Neural progenitor cell (in vitro differentiated cells): Measurements from ENCODE around the gene SAMD3. TPM values are rescaled to one million over a fixed set of nuclear protein-coding genes. Genes with fewer than 3 reads are reported as not detected.

Source experiments
- DNase-seq: peaks from one replicate; pipeline ENCODE4 v3.0.0-alpha.2; 2016; ENCODE audit warnings: low spot score
- H2AFZ ChIP-seq: fragments of 200-600 bp; sonication (generic); replicated peaks from 2 replicates; pipeline ENCODE4 v1.6.1; 2016; ENCODE audit warnings: antibody characterized with exemption
- H3F3A ChIP-seq: fragments of 200-600 bp; sonication (generic); 2 replicates; pipeline ENCODE4 v1.6.1; 2016; ENCODE audit warnings: antibody characterized with exemption, low read depth
- H3K27ac ChIP-seq: fragments of 200-600 bp; sonication (generic); 2 replicates; pipeline ENCODE4 v1.5.1; 2016; ENCODE audit warnings: mild to moderate bottlenecking
- H3K27me3 ChIP-seq: fragments of 200-600 bp; sonication (generic); 2 replicates; pipeline ENCODE4 v1.6.1; 2016; ENCODE audit warnings: mild to moderate bottlenecking, moderate library complexity
- H3K36me3 ChIP-seq: fragments of 200-600 bp; sonication (generic); 2 replicates; pipeline ENCODE4 v1.5.1; 2016
- H3K4me1 ChIP-seq: fragments of 200-600 bp; sonication (generic); 2 replicates; pipeline ENCODE4 v1.6.1; 2016; ENCODE audit warnings: mixed run types
- H3K4me2 ChIP-seq: fragments of 200-600 bp; sonication (generic); 2 replicates; pipeline ENCODE4 v1.6.1; 2016
- H3K4me3 ChIP-seq: fragments of 200-600 bp; sonication (generic); 2 replicates; pipeline ENCODE4 v1.5.1; 2016
- H3K79me2 ChIP-seq: fragments of 200-600 bp; sonication (generic); 2 replicates; pipeline ENCODE4 v1.6.1; 2016; ENCODE audit warnings: low read depth
- H3K9ac ChIP-seq: fragments of 200-600 bp; sonication (generic); 2 replicates; pipeline ENCODE4 v1.6.1; 2016
- H3K9me3 ChIP-seq: fragments of 200-600 bp; sonication (generic); 2 replicates; pipeline ENCODE4 v1.5.1; 2016; ENCODE audit warnings: low read depth
- H4K20me1 ChIP-seq: fragments of 200-600 bp; sonication (generic); 2 replicates; pipeline ENCODE4 v1.6.1; 2016; ENCODE audit warnings: low read depth
- H3K27ac Mint-ChIP-seq: 3 replicates; pipeline ENCODE4 v1.8.0; 2021; ENCODE audit warnings: mixed read lengths
- H3K27me3 Mint-ChIP-seq: 2 replicates; pipeline ENCODE4 v1.8.0; 2022; ENCODE audit warnings: low read depth, mild to moderate bottlenecking, inconsistent platforms, moderate library complexity, mixed read lengths; ENCODE audit not compliant: insufficient read depth
- H3K36me3 Mint-ChIP-seq: 3 replicates; pipeline ENCODE4 v1.8.0; 2021; ENCODE audit warnings: mixed read lengths
- H3K4me1 Mint-ChIP-seq: 3 replicates; pipeline ENCODE4 v1.8.0; 2021; ENCODE audit warnings: mixed read lengths
- H3K4me3 Mint-ChIP-seq: 3 replicates; pipeline ENCODE4 v1.8.0; 2021; ENCODE audit warnings: mild to moderate bottlenecking, moderate library complexity, mixed read lengths
- H3K9me3 Mint-ChIP-seq: 3 replicates; pipeline ENCODE4 v1.8.0; 2020; ENCODE audit warnings: mixed read lengths
- EZH2 ChIP-seq: fragments of 200-600 bp; sonication (generic); IDR thresholded peaks from 2 replicates; pipeline ENCODE4 v1.6.1; 2017; ENCODE audit warnings: antibody characterized with exemption, mild to moderate bottlenecking, moderate library complexity
- EZH2phosphoT487 ChIP-seq: fragments of 200-600 bp; sonication (generic); IDR thresholded peaks from 2 replicates; pipeline ENCODE4 v1.6.1; 2017; ENCODE audit warnings: antibody characterized with exemption
- total RNA-seq: library from RNA; depleted of rRNA; stranded (reverse); fragments of >200 nt; gene quantifications from 2 replicates; pipeline ENCODE4 v1.2.3, GENCODE V29; 2015; ENCODE audit warnings: low replicate concordance
- TF ChIP-seq, protein P1 (sequence below): fragments of 200-600 bp; sonication (generic); IDR thresholded peaks from 2 replicates; pipeline ENCODE4 v1.5.1; 2017; ENCODE audit warnings: antibody characterized with exemption, mild to moderate bottlenecking

SAMD3 gene
- total RNA-seq, 1 donor from 2014 or later, result 2.0 TPM

DNA sequence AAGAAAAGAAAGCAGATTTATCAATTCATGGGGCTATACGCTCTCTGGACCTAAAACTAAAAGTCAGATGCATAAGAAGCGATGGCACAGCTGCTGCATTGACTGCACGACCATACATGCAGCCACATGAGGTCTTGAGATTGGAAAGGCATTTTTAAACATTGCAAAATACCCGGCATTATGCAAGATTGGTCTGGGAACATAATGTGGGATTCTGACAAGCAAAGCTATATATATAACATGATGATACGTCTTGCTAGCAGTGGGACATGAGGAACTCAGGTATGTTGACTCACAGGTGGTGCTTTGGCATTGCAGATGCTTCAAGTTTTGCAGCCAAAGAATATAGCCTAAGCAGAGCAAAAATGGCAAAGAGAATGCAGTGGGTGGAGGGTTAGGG lies 55.1 kb downstream of the SAMD3 start:
- Mint-ChIP-seq H3K27ac (no peak overlapping the region), H3K4me1 (peaks cover 5% of the 10 kb centered on the region), H3K4me3 (no peak overlapping the region), H3K27me3 (no peaks in the 10 kb centered on the region), H3K36me3 (peaks cover 2% of the 10 kb centered on the region), H3K9me3 (peaks cover 24% of the 10 kb centered on the region)
- Histone ChIP-seq H3K4me1 (no peaks in the 10 kb centered on the region), H3F3A (no peaks in the 10 kb centered on the region), H3K79me2 (no peaks in the 10 kb centered on the region), H2AFZ (no peak overlapping the region), H3K36me3 (no peaks in the 10 kb centered on the region), H4K20me1 (no peaks in the 10 kb centered on the region), H3K27ac (no peak overlapping the region), H3K9me3 (no peaks in the 10 kb centered on the region), H3K9ac (no peak overlapping the region), H3K27me3 (no peaks in the 10 kb centered on the region), H3K4me3 (no peak overlapping the region), H3K4me2 (no peak overlapping the region)
- no peak for TF ChIP-seq EZH2
- no peak for TF ChIP-seq EZH2phosphoT487
- TF ChIP-seq, protein P1, sequence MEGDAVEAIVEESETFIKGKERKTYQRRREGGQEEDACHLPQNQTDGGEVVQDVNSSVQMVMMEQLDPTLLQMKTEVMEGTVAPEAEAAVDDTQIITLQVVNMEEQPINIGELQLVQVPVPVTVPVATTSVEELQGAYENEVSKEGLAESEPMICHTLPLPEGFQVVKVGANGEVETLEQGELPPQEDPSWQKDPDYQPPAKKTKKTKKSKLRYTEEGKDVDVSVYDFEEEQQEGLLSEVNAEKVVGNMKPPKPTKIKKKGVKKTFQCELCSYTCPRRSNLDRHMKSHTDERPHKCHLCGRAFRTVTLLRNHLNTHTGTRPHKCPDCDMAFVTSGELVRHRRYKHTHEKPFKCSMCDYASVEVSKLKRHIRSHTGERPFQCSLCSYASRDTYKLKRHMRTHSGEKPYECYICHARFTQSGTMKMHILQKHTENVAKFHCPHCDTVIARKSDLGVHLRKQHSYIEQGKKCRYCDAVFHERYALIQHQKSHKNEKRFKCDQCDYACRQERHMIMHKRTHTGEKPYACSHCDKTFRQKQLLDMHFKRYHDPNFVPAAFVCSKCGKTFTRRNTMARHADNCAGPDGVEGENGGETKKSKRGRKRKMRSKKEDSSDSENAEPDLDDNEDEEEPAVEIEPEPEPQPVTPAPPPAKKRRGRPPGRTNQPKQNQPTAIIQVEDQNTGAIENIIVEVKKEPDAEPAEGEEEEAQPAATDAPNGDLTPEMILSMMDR, result no peak
- no peak for DNase-seq

DNA sequence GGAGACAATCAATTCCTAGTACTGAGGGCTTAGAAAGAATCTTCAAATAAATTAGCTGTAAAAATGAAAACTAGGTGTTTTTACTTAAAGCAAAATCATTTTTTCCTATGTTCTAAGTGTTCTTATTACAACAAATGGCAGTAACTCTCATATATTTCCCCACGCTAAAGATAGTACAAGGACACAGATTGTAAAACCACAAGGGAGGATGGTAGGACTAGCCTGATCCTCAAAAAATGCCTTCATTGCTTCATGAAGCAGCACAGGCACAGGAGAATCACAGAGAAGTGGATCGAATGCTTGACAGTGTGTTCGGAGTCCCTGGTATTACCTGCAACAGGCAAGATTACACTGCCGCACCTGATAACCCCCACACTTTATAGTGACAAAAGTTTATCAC lies 58.5 kb downstream of the SAMD3 start:
- Mint-ChIP-seq H3K4me1 (peaks cover 5% of the 10 kb centered on the region), H3K27ac (no peak overlapping the region), H3K4me3 (no peak overlapping the region), H3K36me3 (no peaks in the 10 kb centered on the region), H3K27me3 (no peaks in the 10 kb centered on the region), H3K9me3 (no peaks in the 10 kb centered on the region)
- no peak overlapping the region for H3K27ac ChIP-seq
- no peaks in the 10 kb centered on the region for H3K27me3 ChIP-seq
- H3K36me3 ChIP-seq, result no peaks in the 10 kb centered on the region
- TF ChIP-seq, protein P1, result no peak
- no peak for TF ChIP-seq EZH2phosphoT487
- no peak for TF ChIP-seq EZH2
- H3K9me3 ChIP-seq, result no peaks in the 10 kb centered on the region
- H3K4me3 ChIP-seq, result no peak overlapping the region
- no peak for DNase-seq
- H4K20me1 ChIP-seq, result no peaks in the 10 kb centered on the region
- no peaks in the 10 kb centered on the region for H3K4me1 ChIP-seq
- H3K9ac ChIP-seq, result no peak overlapping the region
- no peak overlapping the region for H2AFZ ChIP-seq
- H3K79me2 ChIP-seq, result no peaks in the 10 kb centered on the region
- H3F3A ChIP-seq, result no peaks in the 10 kb centered on the region
- H3K4me2 ChIP-seq, result no peak overlapping the region

DNA sequence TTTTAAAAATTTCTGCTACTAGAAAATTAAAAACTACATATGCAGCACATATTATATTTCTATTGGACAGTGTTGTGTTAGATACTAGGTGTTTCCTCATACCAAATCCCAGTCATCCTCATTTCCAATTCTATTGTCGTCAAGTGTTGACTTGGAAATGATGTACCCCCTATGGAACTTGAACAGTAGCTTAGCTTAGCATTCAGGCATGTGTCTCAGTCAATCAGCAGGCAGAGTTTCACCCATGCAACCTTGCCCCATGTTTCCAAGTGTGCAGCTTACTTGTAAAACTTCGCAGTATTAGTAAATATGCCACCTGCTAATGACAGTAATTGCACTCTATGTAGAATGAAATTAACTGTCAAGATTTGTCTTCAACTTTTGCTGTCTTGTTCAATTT lies 59.5 kb downstream of the SAMD3 start:
- Histone ChIP-seq H3K4me3 (no peak overlapping the region), H3K4me2 (no peak overlapping the region), H3K4me1 (no peaks in the 10 kb centered on the region), H3K36me3 (no peaks in the 10 kb centered on the region), H3K27me3 (no peaks in the 10 kb centered on the region), H2AFZ (no peak overlapping the region), H3K79me2 (no peaks in the 10 kb centered on the region), H4K20me1 (no peaks in the 10 kb centered on the region), H3K27ac (no peak overlapping the region), H3K9ac (no peak overlapping the region), H3F3A (no peaks in the 10 kb centered on the region), H3K9me3 (no peaks in the 10 kb centered on the region)
- Mint-ChIP-seq H3K27ac (no peak overlapping the region), H3K9me3 (peaks cover 4% of the 10 kb centered on the region), H3K27me3 (no peaks in the 10 kb centered on the region), H3K36me3 (no peaks in the 10 kb centered on the region), H3K4me3 (no peak overlapping the region), H3K4me1 (peaks cover 5% of the 10 kb centered on the region)
- no peak for DNase-seq
- TF ChIP-seq, protein P1, result no peak
- no peak for TF ChIP-seq EZH2
- TF ChIP-seq EZH2phosphoT487, result no peak

DNA sequence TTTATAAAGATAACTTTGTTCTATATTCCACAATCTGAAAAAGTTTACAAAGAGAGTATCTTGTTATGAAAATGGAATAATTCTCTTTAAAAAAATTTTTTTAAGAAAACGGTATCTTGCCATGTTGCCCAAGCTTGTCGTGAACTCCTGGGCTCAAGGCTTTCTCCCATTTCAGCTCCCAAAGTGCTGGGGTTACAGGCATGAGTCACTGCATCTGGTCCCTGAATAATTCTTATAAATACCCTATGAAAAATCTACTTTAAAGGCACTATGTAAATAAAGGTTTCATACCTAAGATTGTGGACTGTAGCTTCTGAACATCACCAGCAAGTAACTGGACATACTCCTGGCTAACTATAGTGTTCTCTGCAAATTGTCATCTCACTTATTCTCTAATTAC lies 60.3 kb downstream of the SAMD3 start:
- H2AFZ ChIP-seq, result no peak overlapping the region
- no peaks in the 10 kb centered on the region for H3K36me3 ChIP-seq
- DNase-seq, result no peak
- H3K4me1 ChIP-seq, result no peaks in the 10 kb centered on the region
- TF ChIP-seq EZH2phosphoT487 (no peak), EZH2 (no peak)
- H3K27me3 Mint-ChIP-seq, result no peaks in the 10 kb centered on the region
- H3K27me3 ChIP-seq, result no peaks in the 10 kb centered on the region
- H3F3A ChIP-seq, result no peaks in the 10 kb centered on the region
- no peaks in the 10 kb centered on the region for H4K20me1 ChIP-seq
- H3K4me2 ChIP-seq, result no peak overlapping the region
- no peak overlapping the region for H3K9ac ChIP-seq
- no peaks in the 10 kb centered on the region for H3K79me2 ChIP-seq
- H3K27ac Mint-ChIP-seq, result no peak overlapping the region
- no peak overlapping the region for H3K4me3 Mint-ChIP-seq
- H3K4me1 Mint-ChIP-seq, result peaks cover 5% of the 10 kb centered on the region
- H3K27ac ChIP-seq, result no peak overlapping the region
- H3K9me3 Mint-ChIP-seq, result peaks cover 4% of the 10 kb centered on the region
- peaks cover 3% of the 10 kb centered on the region for H3K36me3 Mint-ChIP-seq
- H3K9me3 ChIP-seq, result no peaks in the 10 kb centered on the region
- no peak overlapping the region for H3K4me3 ChIP-seq
